Retinal pigment epithelial cell (primary cell): Measurements from ENCODE around the gene BPIFB3.

Experiments used
- DNase-seq: peaks from one replicate; pipeline ENCODE4 v3.0.0-alpha.2; 2010; ENCODE audit warnings: low read depth
- H3K4me3 ChIP-seq: 2 replicates; pipeline ENCODE4 v1.5.1; 2011; ENCODE audit warnings: mild to moderate bottlenecking, low read length, control low read depth, moderate library complexity
- TF ChIP-seq, protein P1 (sequence below): conservative IDR thresholded peaks from 2 replicates; pipeline ENCODE4 v1.5.1; 2011; ENCODE audit warnings: low read depth, low read length, control low read depth, inconsistent platforms

Gene BPIFB3

DNA sequence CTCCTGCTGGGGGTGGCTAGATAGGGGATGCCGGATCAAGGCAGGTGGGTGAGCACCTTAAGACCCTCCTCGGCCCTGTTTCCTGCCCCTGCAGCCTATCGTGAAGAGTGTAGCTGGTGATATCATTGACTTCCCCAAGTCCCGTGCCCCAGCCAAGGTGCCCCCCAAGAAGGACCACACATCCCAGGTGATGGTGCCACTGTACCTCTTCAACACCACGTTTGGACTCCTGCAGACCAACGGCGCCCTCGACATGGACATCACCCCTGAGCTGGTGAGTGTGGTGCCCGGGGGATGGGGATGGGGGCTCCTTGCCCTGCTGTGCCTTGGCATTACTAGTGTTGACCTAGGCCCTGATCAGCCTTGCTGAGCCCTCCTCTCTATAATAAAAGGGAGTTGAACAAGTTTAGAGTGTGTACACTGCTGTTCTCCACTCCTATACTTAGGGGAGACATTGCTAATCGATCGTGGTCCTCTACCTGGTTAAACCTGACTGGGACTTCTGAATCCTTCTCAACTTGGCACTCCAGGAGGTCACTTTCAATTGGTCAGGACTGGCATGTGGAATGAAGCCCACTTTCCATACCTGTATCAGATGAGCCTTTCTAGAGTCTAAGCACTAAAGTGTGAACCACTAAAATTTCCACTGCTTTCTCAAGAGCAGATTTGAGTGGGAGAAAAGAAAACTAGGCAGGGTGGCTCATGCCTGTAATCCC is 11.0 kb downstream of the BPIFB3 start:
- TF ChIP-seq, protein P1, sequence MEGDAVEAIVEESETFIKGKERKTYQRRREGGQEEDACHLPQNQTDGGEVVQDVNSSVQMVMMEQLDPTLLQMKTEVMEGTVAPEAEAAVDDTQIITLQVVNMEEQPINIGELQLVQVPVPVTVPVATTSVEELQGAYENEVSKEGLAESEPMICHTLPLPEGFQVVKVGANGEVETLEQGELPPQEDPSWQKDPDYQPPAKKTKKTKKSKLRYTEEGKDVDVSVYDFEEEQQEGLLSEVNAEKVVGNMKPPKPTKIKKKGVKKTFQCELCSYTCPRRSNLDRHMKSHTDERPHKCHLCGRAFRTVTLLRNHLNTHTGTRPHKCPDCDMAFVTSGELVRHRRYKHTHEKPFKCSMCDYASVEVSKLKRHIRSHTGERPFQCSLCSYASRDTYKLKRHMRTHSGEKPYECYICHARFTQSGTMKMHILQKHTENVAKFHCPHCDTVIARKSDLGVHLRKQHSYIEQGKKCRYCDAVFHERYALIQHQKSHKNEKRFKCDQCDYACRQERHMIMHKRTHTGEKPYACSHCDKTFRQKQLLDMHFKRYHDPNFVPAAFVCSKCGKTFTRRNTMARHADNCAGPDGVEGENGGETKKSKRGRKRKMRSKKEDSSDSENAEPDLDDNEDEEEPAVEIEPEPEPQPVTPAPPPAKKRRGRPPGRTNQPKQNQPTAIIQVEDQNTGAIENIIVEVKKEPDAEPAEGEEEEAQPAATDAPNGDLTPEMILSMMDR, result no peak
- DNase-seq, result no peak
- no peak overlapping the region for H3K4me3 ChIP-seq

DNA sequence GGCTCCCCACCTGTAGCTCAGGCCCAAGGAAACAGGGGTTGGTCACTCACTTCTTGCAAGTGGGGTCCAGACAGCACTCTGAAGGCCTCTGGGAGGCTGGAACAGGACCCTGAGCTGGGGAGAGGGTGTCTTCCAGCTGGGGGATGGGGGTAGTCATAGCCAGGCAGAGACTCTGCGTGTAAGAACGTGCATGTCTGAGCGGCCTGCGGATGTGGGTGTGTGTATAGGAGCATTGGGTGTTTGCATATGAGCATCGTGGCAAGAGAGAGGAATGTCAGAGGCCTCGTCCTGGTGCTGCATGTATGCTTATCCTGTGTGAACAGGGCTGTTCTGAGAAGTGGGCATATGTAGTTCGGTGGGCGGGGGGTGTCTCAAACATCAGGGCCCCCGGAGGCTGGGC is 12.1 kb downstream of the BPIFB3 start:
- no peak overlapping the region for H3K4me3 ChIP-seq
- no peak for DNase-seq
- TF ChIP-seq, protein P1, result no peak

DNA sequence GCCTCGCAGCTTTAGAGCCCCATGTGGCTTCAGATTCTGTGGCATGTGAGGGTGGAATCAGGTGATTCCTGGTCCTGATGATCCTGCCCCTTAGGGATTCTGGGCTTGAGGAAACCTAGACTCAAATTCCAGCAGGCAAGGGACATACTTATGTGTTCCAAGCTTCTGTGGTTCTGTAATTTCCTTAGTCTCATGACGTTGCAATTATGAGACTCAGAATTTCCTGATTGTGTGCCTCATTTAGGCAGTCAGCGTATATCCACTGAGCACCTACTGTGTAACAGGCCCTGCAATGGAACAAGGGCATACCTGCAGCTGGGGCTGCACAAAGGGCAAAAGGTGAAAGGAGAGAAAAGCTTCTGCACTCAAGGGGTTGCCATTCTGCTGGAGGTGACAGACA is 14.1 kb downstream of the BPIFB3 start:
- no peak for DNase-seq
- no peak overlapping the region for H3K4me3 ChIP-seq
- TF ChIP-seq, protein P1, result no peak

DNA sequence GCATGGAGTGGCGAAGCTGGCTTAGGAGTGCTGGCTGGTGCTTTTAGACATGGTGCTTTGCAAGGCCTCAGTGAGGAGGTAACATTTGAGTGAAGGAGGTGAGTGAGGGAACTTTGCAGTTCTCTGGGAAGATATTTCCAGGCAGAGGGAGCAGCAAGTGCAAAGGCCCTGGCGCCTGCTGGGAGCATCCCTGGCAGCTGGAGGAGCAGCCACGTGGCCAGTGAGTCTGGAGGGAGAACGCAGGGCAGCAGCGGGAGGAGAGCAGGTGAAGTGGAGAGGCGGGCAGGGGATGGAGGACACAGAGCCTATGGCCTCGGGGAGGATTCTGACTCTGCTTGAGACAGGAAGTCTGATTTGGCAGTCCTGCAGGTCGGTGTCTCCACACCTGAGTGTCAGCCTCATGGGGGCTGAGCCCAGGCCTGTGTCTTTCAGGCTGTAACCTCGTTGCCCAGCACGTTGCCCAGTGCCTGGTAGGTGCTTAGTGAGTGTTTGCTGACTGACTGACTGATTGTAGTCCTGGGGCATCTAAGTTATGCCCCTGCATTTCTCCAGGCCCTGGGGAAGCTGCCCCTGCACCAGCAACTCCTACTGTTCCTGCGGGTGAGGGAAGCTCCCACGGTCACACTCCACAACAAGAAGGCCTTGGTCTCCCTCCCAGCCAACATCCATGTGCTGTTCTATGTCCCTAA is 14.7 kb downstream of the BPIFB3 start:
- no peak overlapping the region for H3K4me3 ChIP-seq
- no peak for DNase-seq

DNA sequence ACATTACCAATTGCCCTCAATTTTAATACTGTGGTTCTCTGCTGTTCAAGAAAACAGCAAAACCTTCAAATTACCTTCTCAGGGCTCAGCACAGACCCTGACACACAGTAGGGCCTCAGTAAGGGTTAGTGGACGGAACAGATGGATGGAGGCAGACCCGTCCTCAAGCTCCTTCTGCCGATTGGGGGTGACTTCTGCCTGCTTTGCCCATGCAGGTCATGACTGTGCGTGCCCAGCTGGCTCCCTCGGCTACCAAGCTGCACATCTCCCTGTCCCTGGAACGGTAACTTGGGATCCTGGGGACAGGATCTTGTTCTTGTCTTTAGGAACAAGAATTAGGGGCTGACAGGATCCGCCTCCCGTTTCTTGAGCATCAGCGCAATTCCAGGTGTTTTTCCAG is 16.0 kb downstream of the BPIFB3 start:
- TF ChIP-seq, protein P1, result no peak

More for the DNA sequence above, 14.7 kb downstream of the BPIFB3 start:
- TF ChIP-seq, protein P1, result no peak

DNA sequence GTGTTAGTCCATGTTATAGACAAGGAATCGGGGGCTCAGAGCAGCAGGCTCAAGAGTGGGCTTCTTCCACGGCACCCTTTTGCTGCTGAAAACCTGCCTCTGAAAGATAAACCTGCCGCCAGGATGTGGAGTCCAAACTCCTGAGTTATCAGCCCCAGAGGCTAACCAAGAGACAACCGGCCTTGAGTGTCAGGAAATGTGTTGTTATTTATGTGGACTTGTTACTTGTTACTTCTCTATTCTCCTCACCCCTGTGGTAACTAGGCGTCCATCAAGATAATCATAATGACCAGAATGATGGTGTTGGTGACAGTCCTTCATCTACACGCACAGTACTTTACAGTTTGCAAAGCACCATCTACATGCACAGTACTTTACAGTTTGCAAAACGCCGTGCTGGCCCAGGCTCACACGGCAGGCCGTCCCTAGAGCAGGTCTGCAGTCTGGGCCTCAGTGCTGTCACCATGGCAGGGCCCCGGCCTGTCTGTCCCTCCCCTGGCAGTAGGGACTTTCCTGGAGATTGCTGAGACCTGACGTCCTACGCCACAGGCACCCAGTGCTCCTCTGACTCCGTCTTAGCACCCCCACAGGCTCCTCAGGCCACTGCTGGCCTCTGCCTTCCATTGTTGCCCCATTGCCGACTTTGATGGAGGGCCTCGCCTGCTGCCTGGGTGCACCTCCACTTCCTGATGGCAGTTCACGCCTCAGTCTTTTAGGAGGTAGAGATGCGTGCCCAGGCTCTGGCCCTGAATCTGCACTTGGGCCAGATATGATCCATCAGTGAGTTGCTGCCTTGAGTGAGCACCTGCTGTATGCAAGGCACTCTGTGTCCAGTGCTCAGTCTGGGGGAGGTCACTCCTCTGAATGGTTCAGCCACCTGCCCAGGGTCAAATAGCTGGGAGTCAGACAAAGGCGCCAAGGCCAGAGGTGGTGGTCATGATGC is 16.7 kb downstream of the BPIFB3 start:
- TF ChIP-seq, protein P1, result no peak
- no peak for DNase-seq
- H3K4me3 ChIP-seq, result no peak overlapping the region

More for the DNA sequence above, 16.0 kb downstream of the BPIFB3 start:
- no peak overlapping the region for H3K4me3 ChIP-seq
- DNase-seq, result no peak
